Gastrocnemius medialis (tissue), 4 donors: Measurements from ENCODE around the gene CCNB2. TPM values are rescaled to one million over a fixed set of nuclear protein-coding genes. Genes with fewer than 3 reads are reported as not detected.

Source experiments
- ATAC-seq, 2 donors: fragments of 150-250 bp; one replicate each; pipeline ENCODE4 v1.9.1; 2016
- DNase-seq, 2 donors: peaks; one replicate each; pipeline ENCODE4 v3.0.0-alpha.2; 2019
- H3K27ac ChIP-seq, 4 donors: fragments of 200-600 bp; sonication (generic); 1 replicate in 1 of 4; 2 replicates in 3 of 4; pipeline ENCODE4 v1.5.1; 2016 to 2018; ENCODE audit warnings: mild to moderate bottlenecking in 2 of 4, moderate library complexity in 1 of 4
- H3K27me3 ChIP-seq, 3 donors: fragments of 200-600 bp; sonication (generic) in 2 of 3; 1 replicate in 1 of 3; 2 replicates in 2 of 3; pipeline versions ENCODE4 v1.5.1 to v1.6.0; 2016 to 2019; ENCODE audit warnings: mild to moderate bottlenecking in 1 of 3, moderate library complexity in 1 of 3
- H3K36me3 ChIP-seq, 2 donors: fragments of 200-600 bp; sonication (generic) in 1 of 2; one replicate each; pipeline ENCODE4 v1.5.1; 2017 to 2018
- H3K4me1 ChIP-seq, 2 donors: fragments of 200-600 bp; sonication (generic) in 1 of 2; one replicate each; pipeline ENCODE4 v1.5.1; 2016 to 2017; ENCODE audit warnings: mild to moderate bottlenecking in 2 of 2
- H3K4me3 ChIP-seq, 4 donors: fragments of 200-600 bp; sonication (generic) in 3 of 4; 1 replicate in 1 of 4; 2 replicates in 3 of 4; pipeline ENCODE4 v1.5.1; 2016 to 2019; ENCODE audit warnings: mild to moderate bottlenecking in 2 of 4
- H3K9me3 ChIP-seq, 3 donors: fragments of 200-600 bp; sonication (generic) in 2 of 3; 1 replicate in 1 of 3; 2 replicates in 2 of 3; pipeline ENCODE4 v1.5.1; 2016 to 2019
- POLR2A ChIP-seq, 2 donors: fragments of 450-650 bp; IDR thresholded peaks; one replicate each; pipeline ENCODE4 v1.6.1; 2017; ENCODE audit warnings: antibody characterized with exemption in 2 of 2, mild to moderate bottlenecking in 2 of 2, moderate library complexity in 2 of 2
- in situ Hi-C, 4 donors: fragments of 200-750 bp; cut with MboI; loops; one replicate each; pipeline versions ENCODE4 v1.15.0 to v1.8.0; 2017; ENCODE audit warnings: low sequenced_read_pairs in 4 of 4
- intact Hi-C: fragments of 100-400 bp; cut with DNase I; formaldehyde crosslinking; loops from one replicate; pipeline ENCODE4 v1.15.1; 2023; ENCODE audit warnings: low total_unique reads
- total RNA-seq, 4 donors: library from RNA; depleted of rRNA; stranded (reverse); fragments of >200 nt; gene quantifications; one replicate each; pipeline versions ENCODE4 v1.1.0 to v1.2.3, GENCODE V29; 2016
- TF ChIP-seq, protein P1 (sequence below), 5 experiments: fragments of 450-650 bp in 3 of 5; fragments of 200-600 bp in 2 of 5; sonication (generic) in 2 of 5; IDR thresholded peaks in 4 of 5; conservative IDR thresholded peaks in 1 of 5; 1 replicate in 4 of 5; 2 replicates in 1 of 5; pipeline ENCODE4 v1.5.1; 2016 to 2019; ENCODE audit warnings: antibody characterized with exemption in 5 of 5, mild to moderate bottlenecking in 3 of 5, moderate library complexity in 3 of 5

CCNB2 gene
- total RNA-seq, 4 donors from 2014 or later = 0.33 to 0.62 TPM; not detected in 2

DNA sequence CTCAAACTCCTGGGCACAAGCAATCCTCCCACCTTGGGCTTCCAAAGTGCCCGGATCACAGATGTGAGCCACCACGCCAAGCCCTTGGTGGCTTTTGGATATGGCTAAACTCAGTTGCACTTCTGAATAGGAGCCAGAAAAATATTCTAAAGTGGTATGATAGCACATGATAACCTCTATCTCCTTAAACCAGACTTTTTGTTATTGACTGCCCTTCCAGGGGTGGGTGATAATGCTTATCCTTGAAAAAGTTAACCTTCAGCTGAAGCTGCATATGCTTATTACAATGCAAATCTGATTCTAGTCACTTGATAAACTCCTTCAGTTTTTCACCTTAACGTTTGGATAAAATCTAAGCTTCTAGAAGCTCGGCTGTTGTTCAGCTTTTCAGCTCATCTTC lies 6.3 kb downstream of the CCNB2 start:
- Histone ChIP-seq H3K9me3 (no peaks in the 10 kb centered on the region), H3K27me3 (no peaks in the 10 kb centered on the region), H3K36me3 (no peaks in the 10 kb centered on the region), H3K27ac (no peak overlapping the region), H3K4me3 (no peak overlapping the region), H3K4me1 (no peaks in the 10 kb centered on the region)
- intact Hi-C loops (no loop called here), in situ Hi-C loops (no loop called here)
- ATAC-seq (no peak), DNase-seq (no peak)
- TF ChIP-seq, protein P1, sequence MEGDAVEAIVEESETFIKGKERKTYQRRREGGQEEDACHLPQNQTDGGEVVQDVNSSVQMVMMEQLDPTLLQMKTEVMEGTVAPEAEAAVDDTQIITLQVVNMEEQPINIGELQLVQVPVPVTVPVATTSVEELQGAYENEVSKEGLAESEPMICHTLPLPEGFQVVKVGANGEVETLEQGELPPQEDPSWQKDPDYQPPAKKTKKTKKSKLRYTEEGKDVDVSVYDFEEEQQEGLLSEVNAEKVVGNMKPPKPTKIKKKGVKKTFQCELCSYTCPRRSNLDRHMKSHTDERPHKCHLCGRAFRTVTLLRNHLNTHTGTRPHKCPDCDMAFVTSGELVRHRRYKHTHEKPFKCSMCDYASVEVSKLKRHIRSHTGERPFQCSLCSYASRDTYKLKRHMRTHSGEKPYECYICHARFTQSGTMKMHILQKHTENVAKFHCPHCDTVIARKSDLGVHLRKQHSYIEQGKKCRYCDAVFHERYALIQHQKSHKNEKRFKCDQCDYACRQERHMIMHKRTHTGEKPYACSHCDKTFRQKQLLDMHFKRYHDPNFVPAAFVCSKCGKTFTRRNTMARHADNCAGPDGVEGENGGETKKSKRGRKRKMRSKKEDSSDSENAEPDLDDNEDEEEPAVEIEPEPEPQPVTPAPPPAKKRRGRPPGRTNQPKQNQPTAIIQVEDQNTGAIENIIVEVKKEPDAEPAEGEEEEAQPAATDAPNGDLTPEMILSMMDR (IDR thresholded peaks at IDR 0.05 in 4 of 5, conservative IDR thresholded peaks at IDR 0.05 in 1 of 5) = no peak

DNA sequence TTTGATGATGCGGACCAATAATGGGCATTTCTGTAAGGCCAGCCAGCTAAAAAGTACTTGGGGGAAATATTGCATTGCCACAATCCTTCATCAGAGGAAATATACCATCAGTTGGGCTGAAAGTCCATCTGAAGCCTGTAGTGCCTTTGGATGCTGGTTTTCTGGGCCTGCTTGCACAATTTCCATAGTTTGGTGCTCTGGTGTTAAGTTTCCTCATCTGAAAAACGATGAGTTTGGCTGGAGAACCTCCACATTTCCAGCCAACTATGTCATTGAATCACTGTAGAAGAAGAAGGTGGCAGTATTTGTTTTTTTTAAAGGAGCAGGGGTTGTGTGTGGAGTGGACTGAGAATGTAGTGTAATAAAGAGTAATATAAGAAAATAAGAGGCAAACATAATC lies 10.1 kb downstream of the CCNB2 start:
- intact Hi-C loops (no loop called here), in situ Hi-C loops (no loop called here)
- no peak overlapping the region for H3K27ac ChIP-seq
- ATAC-seq (no peak), DNase-seq (no peak)
- no peaks in the 10 kb centered on the region for H3K9me3 ChIP-seq
- H3K4me1 ChIP-seq = no peaks in the 10 kb centered on the region
- no peaks in the 10 kb centered on the region for H3K27me3 ChIP-seq
- TF ChIP-seq, protein P1 (IDR thresholded peaks at IDR 0.05 in 4 of 5, conservative IDR thresholded peaks at IDR 0.05 in 1 of 5) = no peak
- no peak for TF ChIP-seq POLR2A (IDR thresholded peaks at IDR 0.05)
- H3K36me3 ChIP-seq = no peaks in the 10 kb centered on the region
- H3K4me3 ChIP-seq = no peak overlapping the region

DNA sequence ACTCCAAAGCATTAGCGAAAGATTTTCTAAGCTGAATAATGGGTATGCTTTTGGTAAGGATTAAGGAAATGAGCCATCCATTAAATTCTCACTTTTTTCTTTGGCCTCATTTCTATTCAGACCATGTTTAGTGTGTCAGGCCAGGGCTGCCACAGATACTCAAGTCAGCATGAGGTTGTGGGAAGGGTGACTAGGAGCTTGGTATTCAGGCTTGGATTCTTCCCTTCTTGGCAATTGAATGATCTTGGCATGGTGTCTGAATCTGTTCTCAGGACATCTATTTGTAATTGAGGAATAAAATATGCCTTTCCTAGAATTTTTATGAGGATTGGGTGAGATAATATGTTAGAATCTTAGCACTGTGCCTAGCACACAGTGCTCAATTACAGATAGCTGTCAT lies 11.2 kb downstream of the CCNB2 start:
- ATAC-seq = no peak
- TF ChIP-seq, protein P1 (IDR thresholded peaks at IDR 0.05 in 4 of 5, conservative IDR thresholded peaks at IDR 0.05 in 1 of 5) = no peak
- no peak for TF ChIP-seq POLR2A (IDR thresholded peaks at IDR 0.05)
- in situ Hi-C loops = no loop called here

DNA sequence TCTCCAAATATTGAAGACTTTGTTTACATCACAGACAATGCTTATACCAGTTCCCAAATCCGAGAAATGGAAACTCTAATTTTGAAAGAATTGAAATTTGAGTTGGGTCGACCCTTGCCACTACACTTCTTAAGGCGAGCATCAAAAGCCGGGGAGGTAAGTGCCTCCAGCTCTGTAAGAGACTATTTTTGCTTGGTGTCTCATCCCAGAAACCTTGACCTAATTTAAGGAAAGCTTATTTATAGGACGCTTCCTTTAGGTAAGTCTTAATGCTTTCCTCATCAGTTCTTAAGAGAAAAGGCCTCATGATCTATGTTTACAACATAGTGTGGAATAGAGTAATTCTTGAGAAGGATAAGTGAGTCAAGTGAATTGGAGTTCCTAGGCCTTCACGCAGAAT lies 11.8 kb downstream of the CCNB2 start:
- intact Hi-C loops = no loop called here
- ATAC-seq = no peak
- DNase-seq = no peak
- Histone ChIP-seq H3K36me3 (no peaks in the 10 kb centered on the region), H3K4me3 (no peak overlapping the region), H3K9me3 (no peaks in the 10 kb centered on the region), H3K27me3 (no peaks in the 10 kb centered on the region), H3K4me1 (no peaks in the 10 kb centered on the region), H3K27ac (no peak overlapping the region)
- TF ChIP-seq POLR2A (IDR thresholded peaks at IDR 0.05) = no peak
- TF ChIP-seq, protein P1 (IDR thresholded peaks at IDR 0.05 in 4 of 5, conservative IDR thresholded peaks at IDR 0.05 in 1 of 5) = no peak
- in situ Hi-C loops = no loop called here

More for the DNA sequence above, 11.2 kb downstream of the CCNB2 start:
- Histone ChIP-seq H3K4me1 (no peaks in the 10 kb centered on the region), H3K27ac (no peak overlapping the region), H3K9me3 (no peaks in the 10 kb centered on the region), H3K36me3 (no peaks in the 10 kb centered on the region), H3K27me3 (no peaks in the 10 kb centered on the region), H3K4me3 (no peak overlapping the region)
- intact Hi-C loops = no loop called here
- DNase-seq = no peak

DNA sequence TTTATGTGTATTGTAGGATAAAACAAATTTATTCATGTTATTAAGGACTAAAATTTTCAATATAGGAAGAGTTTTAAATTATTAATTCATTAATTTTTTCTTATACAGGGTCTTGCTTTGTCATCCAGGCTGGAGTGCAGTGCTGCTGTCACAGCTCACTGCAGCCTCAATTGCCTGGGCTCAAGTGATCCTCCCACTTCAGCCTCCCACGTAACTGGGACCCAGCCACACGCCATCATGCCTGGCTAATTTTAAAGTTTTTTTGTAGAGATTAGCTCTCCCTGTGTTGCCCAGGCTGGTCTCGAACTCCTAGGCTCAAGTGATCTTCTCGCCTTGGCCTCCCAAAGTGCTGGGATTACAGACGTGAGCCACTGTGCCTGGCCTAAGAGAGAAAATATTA lies 14.7 kb downstream of the CCNB2 start:
- Histone ChIP-seq H3K4me3 (no peak overlapping the region), H3K36me3 (no peaks in the 10 kb centered on the region), H3K9me3 (no peaks in the 10 kb centered on the region), H3K4me1 (no peaks in the 10 kb centered on the region), H3K27ac (no peak overlapping the region), H3K27me3 (no peaks in the 10 kb centered on the region)
- intact Hi-C loops = no loop called here
- in situ Hi-C loops = no loop called here
- no peak for DNase-seq
- no peak for ATAC-seq
- TF ChIP-seq POLR2A (IDR thresholded peaks at IDR 0.05) = no peak
- TF ChIP-seq, protein P1 (IDR thresholded peaks at IDR 0.05 in 4 of 5, conservative IDR thresholded peaks at IDR 0.05 in 1 of 5) = no peak
